Nucleus accumbens (tissue), 56 donors: ENCODE data around the gene SEC61A1.

Experiments
- DNase-seq, 56 donors: peaks; one replicate each; lab custom pipeline; 2025; lab: John Stamatoyannopoulos, UW

SEC61A1 gene

DNA sequence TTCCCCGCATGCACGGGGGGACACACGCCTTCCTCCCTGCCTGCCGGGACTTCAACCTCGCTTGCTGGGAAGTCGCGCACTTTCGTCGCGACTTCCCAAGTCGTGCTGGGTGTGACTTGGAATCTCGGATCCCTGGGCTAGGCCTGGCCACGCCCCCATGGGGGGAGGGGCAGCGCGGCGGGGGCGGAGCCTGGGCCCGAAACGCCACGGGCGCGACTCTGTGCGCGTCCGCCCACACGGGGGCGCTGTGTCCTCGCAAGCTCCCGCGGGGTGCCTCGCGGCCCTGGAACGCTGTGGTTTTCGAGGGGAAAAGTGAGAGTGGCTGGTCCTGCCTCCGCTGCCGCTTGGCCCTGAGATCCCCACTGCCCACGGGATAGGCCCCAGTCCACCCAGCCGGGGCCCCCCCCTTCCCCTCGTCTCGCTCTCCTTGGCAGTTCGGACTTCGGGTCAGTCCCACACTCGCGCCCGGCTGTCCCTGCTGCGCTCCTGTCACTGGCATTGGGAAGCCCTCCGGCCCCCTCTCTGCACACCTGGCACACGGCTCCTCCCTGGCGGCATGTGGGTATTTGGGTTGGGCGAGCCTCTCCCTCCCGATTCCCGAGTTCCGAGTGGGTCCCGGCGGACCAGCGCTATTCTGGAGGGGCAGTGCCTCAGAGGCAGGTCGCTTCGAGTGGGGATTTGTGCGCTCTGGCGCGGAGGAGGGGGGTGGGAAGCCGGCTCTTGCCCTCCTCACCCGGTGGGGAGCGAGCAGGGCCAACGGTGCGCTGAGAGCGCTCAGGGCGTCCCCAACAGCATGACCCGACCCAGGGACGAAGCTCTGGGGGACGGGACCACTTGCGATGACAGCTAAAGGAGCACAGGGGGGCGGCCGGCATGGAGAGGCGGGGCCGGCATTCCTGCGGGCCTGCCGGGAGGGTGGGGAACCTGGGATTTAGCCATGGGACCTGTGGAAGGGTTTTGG, 23.6 kb downstream of the SEC61A1 start:
- DNase-seq: peak in 55 of 56 donors; percentile 34 to 94 (median 81)

DNA sequence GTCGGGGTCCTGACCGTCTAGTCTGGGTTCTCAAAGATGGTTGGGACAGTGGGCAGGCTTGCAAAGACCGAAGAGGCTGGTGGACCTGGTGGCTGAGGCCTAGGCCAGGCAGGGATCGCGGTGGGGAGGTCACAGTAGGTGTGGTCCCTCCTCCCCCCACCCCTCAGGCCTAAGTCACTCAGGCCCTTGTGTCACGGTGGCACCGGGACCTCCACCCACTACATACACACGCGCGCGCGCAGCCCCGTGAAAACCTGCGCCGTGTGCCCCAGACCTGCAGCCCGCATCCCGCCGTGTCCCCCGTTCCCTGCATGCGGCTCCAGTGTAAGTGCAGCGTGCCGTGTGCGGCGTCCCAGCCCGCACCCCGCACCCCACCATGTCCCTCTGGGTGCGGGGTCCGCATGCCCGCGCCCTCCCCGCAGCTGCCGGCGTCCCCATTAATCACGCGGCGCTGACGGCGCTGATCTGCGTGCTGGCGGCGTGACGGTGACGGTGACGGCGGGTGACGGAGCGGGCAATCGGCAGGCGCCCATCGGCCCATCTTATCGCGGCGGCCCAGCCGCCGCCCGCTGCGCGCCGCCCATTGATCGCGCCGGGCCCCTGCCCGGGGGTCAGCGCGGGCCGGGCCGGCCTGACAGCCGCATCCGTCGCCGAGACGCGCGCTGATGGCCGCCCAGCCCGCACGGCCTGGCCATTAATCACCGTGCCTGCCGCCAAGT, 24.4 kb downstream of the SEC61A1 start:
- peak in 41 of 56 donors; percentile 9 to 84 (median 47) for DNase-seq

DNA sequence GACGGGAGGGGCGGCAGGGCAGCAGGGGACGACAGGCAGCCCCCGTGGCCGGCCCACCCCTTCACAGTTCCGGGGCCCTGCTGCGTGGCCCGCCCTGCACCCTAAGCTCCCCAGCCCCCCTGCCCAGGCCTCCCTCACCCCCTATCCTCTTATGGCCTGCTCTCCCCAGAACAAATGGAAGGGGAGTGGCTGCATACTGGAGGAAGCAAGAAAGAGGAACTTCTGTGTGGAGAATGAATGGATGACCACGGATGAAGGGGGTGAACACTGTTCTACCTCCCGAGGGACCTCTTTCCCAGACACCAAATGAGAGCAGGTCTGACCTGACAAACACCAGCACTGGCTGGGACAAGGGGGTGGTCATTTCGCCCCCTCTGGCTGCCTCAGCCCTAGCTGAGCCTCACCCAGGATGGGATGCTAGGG, 25.0 kb downstream of the SEC61A1 start:
- peak in 4 of 56 donors; percentile 9 to 36 (median 27) for DNase-seq

DNA sequence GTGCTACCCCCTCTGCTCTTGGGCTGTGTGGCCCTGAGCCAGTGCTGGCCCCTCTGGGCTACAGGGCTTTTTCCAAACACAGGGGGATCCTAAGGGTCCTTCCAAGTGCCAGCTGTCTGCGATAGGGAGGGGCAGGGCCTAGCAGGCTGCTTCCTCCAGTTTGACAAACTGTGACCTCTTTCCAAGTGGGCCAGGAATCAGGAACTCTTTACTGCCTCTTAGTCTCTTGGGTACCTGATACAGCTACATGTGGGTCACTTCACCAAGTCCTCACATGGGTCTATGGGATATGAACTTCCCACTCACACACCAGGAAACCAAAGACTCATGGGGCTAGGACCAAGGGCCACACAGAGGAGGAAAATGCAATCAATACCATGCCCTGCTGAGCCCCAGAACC, 25.4 kb downstream of the SEC61A1 start:
- DNase-seq: no peak

- DNase-seq: no peak
Observed at GRCh38 chr3:128078322-128078721, 26.1 kb downstream of the SEC61A1 start.

GRCh38 chr3:128078875-128079274, 26.6 kb downstream of the SEC61A1 start:
- DNase-seq: no peak

DNA sequence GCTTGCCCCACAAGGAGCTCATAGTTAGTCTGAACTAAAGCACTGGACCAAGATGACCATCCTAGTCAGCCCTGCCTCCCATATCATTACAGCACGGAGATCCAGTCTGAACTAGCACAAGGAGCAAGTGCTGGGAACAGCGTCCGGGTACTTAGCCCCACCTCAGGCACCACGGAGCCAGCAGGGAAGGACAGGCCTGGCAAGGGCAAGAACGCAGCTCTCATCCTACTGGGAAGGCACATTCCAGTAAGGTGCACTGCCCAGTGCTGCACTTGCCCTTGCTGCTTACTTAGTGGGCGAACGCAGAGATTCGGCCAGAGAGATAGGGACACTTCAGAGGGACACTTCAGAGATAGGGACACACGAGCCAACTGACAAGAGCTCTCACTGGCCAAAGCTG, 27.6 kb downstream of the SEC61A1 start:
- no peak for DNase-seq

- no peak for DNase-seq
Observed at GRCh38 chr3:128080323-128081080, 28.3 kb downstream of the SEC61A1 start.

- DNase-seq: peak in 1 of 56 donors; percentile 25
Observed at GRCh38 chr3:128081226-128081625, 29.0 kb downstream of the SEC61A1 start.

DNA sequence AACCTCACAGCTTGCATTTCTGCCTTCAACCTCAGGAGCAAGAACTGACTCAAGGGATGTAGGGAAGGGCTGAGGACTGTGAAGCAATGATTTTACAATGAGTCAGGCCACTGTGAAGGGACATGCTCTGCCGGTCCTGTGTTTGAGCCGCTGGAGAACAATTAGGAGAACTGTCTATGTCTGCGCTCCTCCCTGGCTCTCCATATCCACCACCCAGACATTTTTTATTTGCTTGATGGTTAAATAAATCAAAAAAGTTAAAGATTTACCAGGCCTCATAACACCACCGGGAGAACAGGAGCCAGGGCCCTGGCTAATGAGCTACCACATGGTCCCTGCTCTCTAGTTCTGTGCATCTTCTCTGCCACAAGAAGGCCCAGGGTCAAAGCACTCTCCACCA, 29.6 kb downstream of the SEC61A1 start:
- DNase-seq: no peak

DNA sequence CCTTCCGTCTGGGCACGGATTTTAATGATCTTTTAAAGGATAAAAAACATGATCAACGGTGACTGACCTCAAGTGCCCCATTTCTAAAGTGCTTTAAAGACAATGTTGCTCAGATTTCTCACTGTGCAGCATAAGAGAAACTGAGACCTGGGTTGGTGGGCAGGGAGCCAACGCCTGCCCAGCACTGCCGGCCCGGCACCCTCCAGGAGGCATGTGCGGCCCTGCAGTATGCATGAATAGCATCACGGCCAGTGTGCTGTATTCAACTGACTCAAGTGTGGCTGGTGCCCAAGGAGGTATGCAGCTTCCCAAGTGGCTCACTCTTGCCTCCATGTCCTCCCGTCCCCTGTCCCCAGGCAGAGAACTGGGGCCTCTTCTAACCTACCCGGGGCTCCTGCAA, 30.3 kb downstream of the SEC61A1 start:
- no peak for DNase-seq

DNA sequence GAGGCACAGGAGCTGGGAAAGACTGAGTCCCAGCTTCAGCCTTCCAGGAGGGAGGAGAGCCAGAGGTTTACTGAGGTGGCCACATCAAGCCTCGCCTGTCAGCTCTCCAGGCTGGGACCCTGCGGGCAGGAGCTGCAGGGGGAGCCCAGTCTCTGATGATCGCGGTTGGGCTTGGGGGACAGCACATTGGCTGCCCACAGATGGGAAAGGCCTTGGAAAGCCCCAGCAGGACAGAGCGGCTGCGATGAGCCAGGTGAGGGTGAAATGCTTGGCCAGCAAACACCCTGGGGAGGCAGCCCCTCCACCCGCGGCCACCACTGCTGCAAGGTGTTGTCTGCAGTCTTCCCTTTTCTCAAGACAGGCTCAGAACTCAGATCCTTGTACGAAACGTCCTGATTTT, 31.2 kb downstream of the SEC61A1 start:
- no peak for DNase-seq

DNA sequence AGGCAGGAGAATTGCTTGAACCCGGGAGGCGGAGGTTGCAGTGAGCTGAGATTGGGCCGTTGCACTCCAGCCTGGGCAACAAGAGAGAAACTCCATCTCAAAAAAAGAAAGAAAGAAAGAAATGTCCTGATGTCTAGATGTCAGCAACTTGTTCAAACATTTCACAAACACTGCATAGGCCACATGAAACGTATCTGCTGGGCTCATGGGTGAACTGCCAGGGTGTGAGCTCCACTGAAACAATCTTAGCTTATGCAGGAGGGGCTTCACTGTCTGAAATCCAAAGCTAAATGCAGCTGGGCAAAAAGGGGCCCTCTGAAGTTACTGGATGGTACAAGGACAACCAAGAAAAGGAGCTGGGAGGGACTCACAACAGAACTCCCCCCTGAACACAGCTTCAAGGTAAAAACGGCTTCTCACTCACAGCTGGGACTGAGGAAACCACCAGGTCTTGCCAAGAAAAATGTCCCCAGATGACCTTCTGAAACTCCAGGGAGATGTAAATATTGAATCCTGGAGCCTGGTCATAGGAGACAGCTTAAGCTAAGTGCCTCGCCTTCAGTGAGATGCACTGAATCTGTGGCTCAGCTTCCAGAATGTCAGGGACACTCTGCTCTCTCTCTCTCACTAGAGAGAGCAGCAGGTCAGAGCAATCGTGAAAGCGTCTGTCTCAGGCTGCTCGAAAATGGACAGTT, 31.9 kb downstream of the SEC61A1 start:
- DNase-seq: no peak

- DNase-seq: no peak
Observed at GRCh38 chr3:128084675-128085021, 32.4 kb downstream of the SEC61A1 start.

DNA sequence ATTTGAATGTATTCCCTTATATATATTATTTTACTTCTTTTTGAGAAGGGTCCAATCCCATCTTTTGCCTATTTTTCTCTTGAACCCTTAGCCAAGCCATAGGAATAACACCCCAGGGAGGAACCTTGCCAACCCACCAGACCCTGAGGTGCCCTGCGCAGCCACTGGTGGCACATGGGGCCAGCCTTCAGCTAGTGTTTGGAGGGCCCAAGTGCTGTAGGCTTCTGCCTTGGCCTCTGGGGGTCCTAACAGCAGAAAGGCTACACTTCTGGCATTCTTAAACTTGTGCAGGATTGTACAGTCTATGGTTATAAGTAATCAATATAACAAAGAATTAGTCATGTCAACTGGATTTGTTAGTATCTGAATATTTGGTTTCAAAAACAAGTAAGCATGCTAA, 36.9 kb downstream of the SEC61A1 start:
- no peak for DNase-seq

GRCh38 chr3:128091586-128091985, 39.3 kb downstream of the SEC61A1 start:
- no peak for DNase-seq

DNA sequence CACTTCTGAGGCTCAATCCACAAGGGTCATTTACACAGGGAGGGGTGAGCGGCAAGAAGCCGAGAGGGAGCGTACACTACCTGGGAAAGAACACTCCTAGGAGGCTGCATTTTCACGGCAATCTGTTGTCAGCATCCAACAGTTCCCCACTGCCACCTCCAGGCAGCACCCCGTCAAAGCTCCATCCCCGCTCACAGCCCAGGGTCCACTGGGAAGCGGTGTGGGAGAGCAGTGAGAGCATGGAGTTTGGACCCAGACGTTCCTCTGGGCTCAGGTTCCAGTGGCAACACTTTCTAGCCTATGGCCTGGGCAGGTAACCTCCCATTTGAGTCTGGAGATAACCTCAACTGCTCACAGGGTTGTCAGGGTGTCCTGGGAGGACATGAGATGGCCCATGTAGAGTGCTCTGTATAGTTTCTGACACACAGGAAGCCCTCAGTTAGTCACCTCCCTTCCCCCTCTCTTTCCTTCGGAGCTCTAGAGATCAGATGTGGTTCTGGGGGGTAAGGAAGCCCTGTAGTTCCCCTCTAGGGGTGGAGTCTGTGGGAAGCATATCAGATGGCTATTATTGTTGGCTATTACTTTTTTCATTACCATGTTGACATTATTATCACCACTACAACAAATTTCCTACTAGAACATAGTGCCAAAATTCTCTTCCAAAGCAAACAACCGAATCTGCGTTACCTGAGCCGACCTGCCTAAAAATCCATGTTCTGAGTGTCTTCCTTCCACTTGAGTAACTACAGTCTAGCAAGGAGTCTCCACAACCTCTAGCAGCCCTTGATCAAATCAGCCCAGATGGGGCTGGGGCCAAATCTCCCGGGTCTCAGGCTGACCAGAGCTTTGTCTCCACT, 42.3 kb downstream of the SEC61A1 start:
- DNase-seq: no peak

GRCh38 chr3:128095222-128095703, 43.0 kb downstream of the SEC61A1 start:
- DNase-seq: peak in 52 of 56 donors; percentile 7 to 90 (median 68)

GRCh38 chr3:128098234-128098633, 46.0 kb downstream of the SEC61A1 start:
- DNase-seq: no peak
